Limb (tissue), 2 donors: Measurements from ENCODE around the gene EPC1.
"Not testable (repeated sequence)": the region's sequence is repeated elsewhere in the genome, so short reads cannot be mapped to it uniquely, and the experiment has no call there.

Experiments used
- DNase-seq, 2 donors: peaks; one replicate each; pipeline ENCODE4 v3.0.0-alpha.2; 2016; ENCODE audit errors: extremely low spot score in 2 of 2

EPC1 gene

DNA sequence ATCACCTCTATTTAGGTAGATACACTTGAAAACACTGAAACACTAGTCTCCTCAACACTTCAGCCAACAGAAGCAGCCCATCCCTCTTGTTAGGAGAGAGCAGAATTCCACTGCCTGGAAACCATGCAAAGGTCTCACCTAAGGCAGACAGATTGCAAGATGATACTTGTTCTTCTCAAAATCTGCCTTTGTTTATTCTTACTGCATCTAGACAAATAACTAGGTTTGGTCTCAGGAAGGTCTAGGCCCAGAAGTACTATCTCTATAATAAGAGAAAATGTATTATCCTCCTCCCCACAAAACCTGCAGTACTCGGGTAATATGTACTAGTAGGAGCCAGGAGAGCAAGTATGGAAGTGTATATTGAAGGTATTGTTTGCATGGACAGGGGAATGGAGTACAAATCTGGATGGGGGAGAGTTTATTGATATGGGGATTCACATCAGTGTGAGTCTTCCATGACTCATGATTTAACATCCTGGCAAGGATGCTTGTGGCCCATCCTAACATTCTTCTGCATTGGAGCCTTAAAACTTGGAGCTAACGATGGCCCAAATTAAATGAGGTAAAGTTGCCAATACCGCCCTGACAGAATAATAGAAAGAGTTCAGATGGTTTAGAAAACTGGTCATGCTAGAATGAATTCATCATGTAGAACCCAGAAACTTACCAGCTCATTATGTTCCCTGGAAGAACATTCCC lies 109.2 kb downstream of the EPC1 start:
- no peak for DNase-seq

DNA sequence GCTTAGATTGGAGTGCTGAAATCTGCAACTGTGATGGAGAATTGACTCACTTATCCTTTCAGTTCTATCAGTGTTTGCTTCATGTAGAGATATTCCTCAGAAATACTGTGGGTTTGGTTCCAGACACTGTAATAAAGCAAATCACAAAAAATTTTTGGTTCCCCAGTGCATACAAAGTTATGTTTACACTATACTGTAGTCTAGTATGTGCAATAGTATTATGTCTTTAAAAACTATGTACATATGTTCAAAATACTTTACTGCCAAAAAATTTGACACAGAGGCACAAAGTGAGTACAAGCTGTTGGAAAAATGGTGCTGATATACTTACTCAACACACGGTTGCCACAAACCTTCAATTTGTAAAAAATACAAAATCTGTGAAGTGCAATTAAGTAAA lies 112.5 kb downstream of the EPC1 start:
- DNase-seq, result no peak

DNA sequence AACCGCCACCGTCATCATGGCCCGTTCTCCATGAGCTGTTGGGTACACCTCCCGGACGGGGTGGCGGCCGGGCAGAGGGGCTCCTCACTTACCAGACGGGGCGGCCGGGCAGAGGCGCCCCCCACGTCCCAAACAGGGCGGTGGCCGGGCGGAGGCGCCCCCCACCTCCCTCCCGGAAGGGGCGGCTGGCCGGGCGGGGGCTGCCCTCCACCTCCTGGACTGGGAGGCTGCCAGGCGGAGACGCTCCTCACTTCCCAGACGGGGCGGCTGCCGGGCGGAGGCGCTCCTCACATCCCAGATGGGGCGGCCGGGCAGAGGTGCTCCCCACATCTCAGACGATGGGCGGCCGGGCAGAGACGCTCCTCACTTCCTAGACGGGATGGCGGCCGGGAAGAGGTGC lies 113.6 kb downstream of the EPC1 start:
- DNase-seq, result not testable (repeated sequence)

DNA sequence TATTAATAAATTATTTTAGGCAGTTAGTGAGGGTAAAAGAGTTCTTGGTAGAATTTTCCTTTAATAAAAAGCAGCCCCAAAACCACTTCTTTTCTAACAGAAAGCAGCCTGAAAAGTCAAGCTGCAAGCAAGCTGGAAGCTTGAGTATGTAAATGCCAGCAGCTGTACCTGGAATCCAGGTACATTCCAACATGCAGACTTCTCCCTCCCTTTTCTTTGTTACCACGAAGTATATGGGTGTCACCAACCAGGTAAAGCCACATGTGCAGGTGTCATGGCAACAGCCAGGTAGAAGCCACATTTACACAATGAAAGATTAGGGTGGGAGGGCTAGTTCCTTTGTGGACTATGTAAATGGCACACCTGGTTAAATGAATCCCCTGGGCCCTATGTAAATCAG lies 114.6 kb downstream of the EPC1 start:
- DNase-seq, result no peak

DNA sequence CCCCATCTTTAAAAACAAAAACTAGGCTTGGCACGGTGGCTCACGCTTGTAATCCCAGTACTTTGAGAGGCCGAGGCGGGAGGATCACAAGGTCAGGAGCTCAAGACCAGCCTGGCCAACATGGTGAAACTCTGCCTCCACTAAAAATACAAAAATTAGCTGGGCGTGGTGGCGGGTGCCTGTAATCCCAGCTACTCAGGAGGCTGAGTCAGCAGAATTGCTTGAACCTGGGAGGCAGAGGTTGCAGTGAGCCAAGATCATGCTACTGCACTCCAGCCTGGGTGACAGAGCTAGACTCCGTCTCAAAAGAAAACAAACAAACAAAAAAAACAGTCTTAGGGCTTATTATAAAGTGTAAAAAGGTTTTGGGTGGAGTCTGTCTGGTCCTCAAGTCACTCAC lies 117.2 kb downstream of the EPC1 start:
- DNase-seq, result not testable (repeated sequence)

DNA sequence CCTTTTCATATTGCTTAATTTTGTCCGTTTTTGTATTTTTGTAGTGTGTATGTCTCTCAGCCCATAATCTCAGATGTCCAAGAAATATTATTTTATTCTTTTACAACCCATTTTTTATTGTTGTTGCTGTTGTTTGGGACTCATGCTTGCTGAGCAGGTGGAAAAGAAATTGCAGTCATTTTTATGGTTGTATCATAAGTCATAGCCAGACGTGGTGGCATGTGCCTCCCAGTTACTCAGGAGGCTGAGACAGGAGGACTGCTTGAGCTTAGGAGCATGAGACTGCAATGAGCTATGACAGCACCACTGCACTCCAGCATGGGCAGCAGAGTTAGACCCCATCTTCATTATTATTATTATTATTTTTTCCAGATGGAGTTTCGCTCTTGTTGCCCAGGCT lies 117.8 kb downstream of the EPC1 start:
- DNase-seq, result no peak

DNA sequence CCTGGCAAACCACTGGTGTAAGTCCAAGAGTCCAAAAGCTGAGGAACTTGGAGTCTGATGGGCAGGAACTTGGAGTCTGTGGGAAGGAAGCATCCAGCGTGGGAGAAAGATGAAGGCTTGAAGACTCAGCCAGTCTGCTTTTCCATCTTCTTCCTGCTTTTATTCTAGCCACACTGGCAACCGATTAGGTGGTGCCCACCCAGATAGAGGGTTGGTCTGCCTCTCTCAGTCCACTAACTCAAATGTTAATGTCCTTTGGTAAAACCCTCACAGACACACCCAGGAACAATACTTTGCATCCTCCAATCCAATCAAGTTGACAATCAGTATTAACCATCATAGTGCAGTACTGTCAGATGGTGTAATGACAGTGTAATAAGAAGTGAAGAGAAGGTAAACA lies 119.2 kb downstream of the EPC1 start:
- DNase-seq, result no peak

DNA sequence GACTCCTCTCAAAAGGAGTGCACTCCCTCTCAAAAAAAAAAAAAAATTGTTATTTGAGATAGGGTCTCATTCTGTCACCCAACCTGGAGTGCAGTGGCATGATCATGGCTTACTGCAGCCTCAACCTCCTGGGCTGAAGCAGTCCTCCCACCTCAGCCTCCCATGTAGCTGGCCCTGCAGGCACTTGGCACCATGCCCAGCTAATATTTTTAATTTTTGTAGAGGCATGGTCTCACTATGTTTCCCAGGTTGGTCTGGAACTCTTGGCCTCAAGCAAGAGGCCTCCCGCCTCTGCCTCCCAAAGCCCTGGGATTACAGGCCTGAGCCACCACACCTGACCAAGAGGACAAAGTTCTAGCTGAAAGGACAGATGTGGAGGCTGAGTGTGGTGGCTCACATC lies 120.3 kb downstream of the EPC1 start:
- DNase-seq, result no peak

DNA sequence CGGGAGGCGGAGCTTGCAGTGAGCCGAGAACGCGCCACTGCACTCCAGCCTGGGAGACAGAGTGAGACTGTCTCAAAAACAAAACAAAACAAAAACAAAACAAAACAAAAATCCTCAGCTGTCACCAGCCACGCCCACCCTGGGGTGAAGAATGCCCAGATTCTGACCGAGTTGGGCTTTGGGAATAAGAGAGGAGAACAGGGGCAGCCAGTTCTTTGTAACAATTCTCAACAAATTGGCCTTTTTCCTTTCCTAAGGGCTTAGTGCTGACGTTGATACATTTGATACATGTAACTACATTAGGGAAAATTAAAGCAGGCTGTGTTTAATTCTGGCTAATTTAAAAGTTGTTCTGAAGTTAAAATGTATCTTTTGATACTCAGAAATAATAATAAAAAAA lies 121.0 kb downstream of the EPC1 start:
- DNase-seq, result no peak

DNA sequence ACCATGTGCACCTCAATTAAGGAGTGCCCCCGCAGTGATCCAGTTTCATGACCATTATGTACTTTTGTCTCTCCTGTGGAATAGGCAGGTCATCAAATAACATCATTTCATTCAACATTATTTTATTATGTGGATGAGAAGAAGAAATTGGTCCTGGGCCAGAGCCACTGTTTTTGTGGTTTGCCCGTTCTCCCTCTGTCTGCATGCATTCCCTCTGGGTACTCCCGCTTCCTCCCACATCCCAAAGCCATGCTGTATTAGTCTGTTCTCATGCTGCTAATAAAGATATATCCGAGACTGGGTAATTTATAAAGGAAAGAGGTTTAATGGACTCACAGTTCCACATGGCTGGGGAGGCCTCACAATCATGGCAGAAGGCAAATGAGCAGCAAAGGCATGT lies 124.6 kb downstream of the EPC1 start:
- DNase-seq, result not testable (repeated sequence)

DNA sequence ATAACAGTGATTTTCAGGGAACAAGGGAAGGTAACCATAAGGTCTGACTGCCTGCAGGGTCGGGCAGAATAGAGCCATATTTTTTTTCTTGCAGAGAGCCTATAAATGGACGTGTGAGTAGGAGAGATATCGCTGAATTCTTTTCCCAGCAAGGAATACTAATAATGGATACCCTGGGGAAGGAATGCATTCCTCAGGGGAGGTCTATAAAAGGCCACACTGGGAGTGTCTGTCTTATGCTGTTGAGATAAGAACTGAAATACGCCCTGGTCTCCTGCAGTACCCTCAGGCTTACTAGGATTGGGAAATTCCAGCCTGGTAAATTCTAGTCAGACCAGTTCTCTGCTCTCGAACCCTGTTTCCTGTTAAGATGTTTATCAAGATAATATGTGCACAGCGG lies 127.8 kb downstream of the EPC1 start:
- DNase-seq, result not testable (repeated sequence)

DNA sequence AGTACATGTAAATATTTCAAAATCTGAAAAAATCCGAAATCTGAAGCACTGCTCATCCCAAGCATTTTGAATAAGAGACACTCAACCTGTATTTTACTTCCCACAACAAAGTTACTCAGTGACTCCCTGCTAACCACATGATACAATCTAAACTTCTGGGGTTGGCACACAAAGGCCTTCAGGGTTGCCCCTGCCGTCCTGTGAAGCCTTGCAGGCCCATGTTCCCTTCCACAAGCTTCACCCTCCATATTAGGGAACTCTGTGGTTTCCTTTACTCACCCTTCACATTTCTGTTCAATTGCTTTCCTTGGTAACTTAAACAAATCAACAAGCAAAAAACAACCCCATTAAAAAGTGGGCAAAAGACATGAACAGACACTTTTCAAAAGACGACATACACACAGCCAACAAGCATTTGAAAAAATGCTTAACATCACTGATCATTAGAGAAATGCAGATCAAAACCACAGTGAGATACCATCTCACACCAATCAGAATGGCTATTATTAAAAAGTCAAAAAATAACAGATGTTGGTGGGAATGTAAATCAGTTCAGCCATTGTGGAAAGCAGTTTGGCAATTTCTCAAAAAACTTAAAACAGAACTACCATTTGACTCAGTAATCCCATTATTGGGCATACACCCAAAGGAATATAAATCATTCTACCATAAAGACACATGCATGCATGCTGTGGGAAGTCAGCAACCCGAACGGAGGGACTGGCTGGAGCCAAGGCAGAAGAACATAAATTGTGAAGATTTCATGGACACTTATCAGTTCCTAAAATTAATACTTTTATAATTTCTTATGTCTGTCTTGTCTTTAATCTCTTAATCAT lies 128.5 kb downstream of the EPC1 start:
- DNase-seq, result not testable (repeated sequence)
